ENCODE data around the gene HSD17B10. TPM values are rescaled to one million over a fixed set of nuclear protein-coding genes. Genes with fewer than 3 reads are reported as not detected.
A peak's percentile ranks its signal among the peaks of the same experiment; 100 is the strongest.

Gene HSD17B10
- total RNA-seq, 1 donor from 2014 or later: 46.7 TPM

- Histone ChIP-seq H3K27ac (peak overlapping the region; percentile 68), H3K9me3 (no peaks in the 10 kb centered on the region), H3K4me1 (no peaks in the 10 kb centered on the region), H3K36me3 (no peaks in the 10 kb centered on the region), H3K4me3 (peak overlapping the region; percentile 40), H3K27me3 (no peaks in the 10 kb centered on the region)
- DNase-seq: peak; percentile 91
- no peak for TF ChIP-seq CTCF (IDR thresholded peaks at IDR 0.05)
- intact Hi-C loops (cut with DNase I): no loop called here
- peak; percentile 94 for ATAC-seq
Observed at GRCh38 chrX:53441531-53442321, 7.6 kb upstream of the HSD17B10 start.

- H3K4me1 ChIP-seq: no peaks in the 10 kb centered on the region
- H3K9me3 ChIP-seq: no peaks in the 10 kb centered on the region
- H3K27me3 ChIP-seq: no peaks in the 10 kb centered on the region
- DNase-seq (peak; percentile 75), ATAC-seq (peak; percentile 46)
- H3K4me3 ChIP-seq: peak overlapping the region; percentile 40
- intact Hi-C loops (cut with DNase I): no loop called here
- TF ChIP-seq CTCF (IDR thresholded peaks at IDR 0.05): no peak
- H3K27ac ChIP-seq: peak overlapping the region; percentile 68
- no peaks in the 10 kb centered on the region for H3K36me3 ChIP-seq
Observed at GRCh38 chrX:53440621-53441517, 6.7 kb upstream of the HSD17B10 start.

GRCh38 chrX:53440101-53440500, 5.9 kb upstream of the HSD17B10 start:
- intact Hi-C loops (cut with DNase I): no loop called here
- no peaks in the 10 kb centered on the region for H3K4me1 ChIP-seq
- no peaks in the 10 kb centered on the region for H3K27me3 ChIP-seq
- H3K27ac ChIP-seq: peak overlapping the region; percentile 68
- no peak for TF ChIP-seq CTCF (IDR thresholded peaks at IDR 0.05)
- H3K36me3 ChIP-seq: no peaks in the 10 kb centered on the region
- ATAC-seq: no peak
- no peaks in the 10 kb centered on the region for H3K9me3 ChIP-seq
- H3K4me3 ChIP-seq: no peak overlapping the region
- DNase-seq: no peak

GRCh38 chrX:53438832-53439230, 4.7 kb upstream of the HSD17B10 start:
- intact Hi-C loops (cut with DNase I): no loop called here
- H3K27ac ChIP-seq: no peak overlapping the region
- no peak for TF ChIP-seq CTCF (IDR thresholded peaks at IDR 0.05)
- DNase-seq (no peak), ATAC-seq (no peak)
- H3K4me1 ChIP-seq: no peaks in the 10 kb centered on the region
- H3K9me3 ChIP-seq: no peaks in the 10 kb centered on the region
- no peaks in the 10 kb centered on the region for H3K27me3 ChIP-seq
- no peak overlapping the region for H3K4me3 ChIP-seq
- no peaks in the 10 kb centered on the region for H3K36me3 ChIP-seq

- intact Hi-C loops (cut with DNase I): no loop called here
- TF ChIP-seq CTCF (IDR thresholded peaks at IDR 0.05): no peak
- H3K36me3 ChIP-seq: no peaks in the 10 kb centered on the region
- H3K27ac ChIP-seq: no peak overlapping the region
- ATAC-seq (no peak), DNase-seq (no peak)
- H3K4me1 ChIP-seq: no peaks in the 10 kb centered on the region
- H3K9me3 ChIP-seq: no peaks in the 10 kb centered on the region
- no peaks in the 10 kb centered on the region for H3K27me3 ChIP-seq
- no peak overlapping the region for H3K4me3 ChIP-seq
Observed at GRCh38 chrX:53438174-53438831, 4.1 kb upstream of the HSD17B10 start.
